Measurements from ENCODE around the gene COL18A1. TPM values are rescaled to one million over a fixed set of nuclear protein-coding genes. Genes with fewer than 3 reads are reported as not detected.

Gene COL18A1
- total RNA-seq, 4 donors from 2014 or later = 16.4 to 42.2 (median 20.7) TPM

- H3K9me3 ChIP-seq = no peaks in the 10 kb centered on the region
- peaks cover 0 to 5% of the 10 kb centered on the region in 2 donors for H3K4me1 ChIP-seq
- in situ Hi-C loops (cut with MboI; ENCODE audit: low sequenced_read_pairs in 4 of 4) = no loop called here
- TF ChIP-seq POLR2A (IDR thresholded peaks at IDR 0.05) (no peak), CTCF (IDR thresholded peaks at IDR 0.05 in 4 of 5, conservative IDR thresholded peaks at IDR 0.05 in 1 of 5) (no peak)
- no peak overlapping the region for H3K27ac ChIP-seq
- peaks cover 0 to 2% (median 0%) of the 10 kb centered on the region in 3 donors for H3K27me3 ChIP-seq
- no peaks in the 10 kb centered on the region for H3K36me3 ChIP-seq
- intact Hi-C loops (cut with DNase I; ENCODE audit: low total_unique reads) = no loop called here
- no peak overlapping the region for H3K4me3 ChIP-seq
- DNase-seq = no peak
- no peak for ATAC-seq
Measured at GRCh38 chr21:45371081-45371480, 33.9 kb upstream of the COL18A1 start.

GRCh38 chr21:45371655-45372054 is 33.3 kb upstream of the COL18A1 start:
- TF ChIP-seq POLR2A (IDR thresholded peaks at IDR 0.05) = no peak
- no peak for TF ChIP-seq CTCF (IDR thresholded peaks at IDR 0.05 in 4 of 5, conservative IDR thresholded peaks at IDR 0.05 in 1 of 5)
- Histone ChIP-seq H3K4me1 (peaks cover 0 to 5% of the 10 kb centered on the region in 2 donors), H3K4me3 (no peak overlapping the region), H3K27me3 (no peaks in the 10 kb centered on the region), H3K36me3 (no peaks in the 10 kb centered on the region), H3K9me3 (no peaks in the 10 kb centered on the region), H3K27ac (no peak overlapping the region)
- intact Hi-C loops (cut with DNase I; ENCODE audit: low total_unique reads) (no loop called here), in situ Hi-C loops (cut with MboI; ENCODE audit: low sequenced_read_pairs in 4 of 4) (no loop called here)
- DNase-seq (no peak), ATAC-seq (no peak)

- H3K36me3 ChIP-seq = no peaks in the 10 kb centered on the region
- ATAC-seq (no peak), DNase-seq (peak in 1 of 2 donors; percentile 3)
- no peaks in the 10 kb centered on the region for H3K9me3 ChIP-seq
- no peaks in the 10 kb centered on the region for H3K4me1 ChIP-seq
- peaks cover 0 to 3% (median 0%) of the 10 kb centered on the region in 3 donors for H3K27me3 ChIP-seq
- no peak overlapping the region for H3K27ac ChIP-seq
- in situ Hi-C loops (cut with MboI; ENCODE audit: low sequenced_read_pairs in 4 of 4) = no loop called here
- no peak for TF ChIP-seq POLR2A (IDR thresholded peaks at IDR 0.05)
- TF ChIP-seq CTCF (IDR thresholded peaks at IDR 0.05 in 4 of 5, conservative IDR thresholded peaks at IDR 0.05 in 1 of 5) = no peak
- intact Hi-C loops (cut with DNase I; ENCODE audit: low total_unique reads) = no loop called here
- no peak overlapping the region for H3K4me3 ChIP-seq
Measured at GRCh38 chr21:45372732-45373355, 32.1 kb upstream of the COL18A1 start.

GRCh38 chr21:45373991-45374816 is 30.8 kb upstream of the COL18A1 start:
- Histone ChIP-seq H3K27me3 (peaks cover 0 to 3% (median 0%) of the 10 kb centered on the region in 3 donors), H3K27ac (no peak overlapping the region), H3K36me3 (no peaks in the 10 kb centered on the region), H3K9me3 (no peaks in the 10 kb centered on the region), H3K4me1 (no peaks in the 10 kb centered on the region), H3K4me3 (no peak overlapping the region)
- DNase-seq = peak in 1 of 2 donors; percentile 3
- ATAC-seq = no peak
- intact Hi-C loops (cut with DNase I; ENCODE audit: low total_unique reads) (no loop called here), in situ Hi-C loops (cut with MboI; ENCODE audit: low sequenced_read_pairs in 4 of 4) (no loop called here)
- TF ChIP-seq CTCF (IDR thresholded peaks at IDR 0.05 in 4 of 5, conservative IDR thresholded peaks at IDR 0.05 in 1 of 5) (no peak), POLR2A (IDR thresholded peaks at IDR 0.05) (no peak)
